UCSD-AML1 (cell line): ENCODE results near the gene ZNF710.

ENCODE experiments used
- DNase-seq: peaks from one replicate; lab custom pipeline; 2025; ENCODE audit not compliant: unreplicated experiment; lab: John Stamatoyannopoulos, UW

ZNF710 gene

DNA sequence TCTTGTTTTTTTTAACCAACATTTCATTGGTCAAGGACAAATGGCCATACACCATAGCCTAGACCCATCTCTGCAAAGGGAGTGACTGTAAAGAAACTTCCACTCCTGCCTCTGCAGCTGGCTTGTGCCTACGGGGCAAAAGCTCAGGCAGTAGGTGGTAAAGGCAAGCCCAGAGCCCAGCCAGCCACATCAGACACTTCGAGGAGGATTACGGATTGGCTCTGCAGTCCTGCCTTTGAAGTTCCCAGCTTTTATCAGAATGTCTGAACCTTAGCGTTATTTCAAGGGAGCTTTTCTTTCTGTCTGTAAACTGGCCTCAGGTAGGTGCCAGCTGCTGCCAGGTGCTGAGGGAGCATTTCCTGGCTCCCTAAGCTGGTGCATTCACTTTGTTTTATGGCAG lies 15.6 kb downstream of the ZNF710 start:
- DNase-seq, result no peak

DNA sequence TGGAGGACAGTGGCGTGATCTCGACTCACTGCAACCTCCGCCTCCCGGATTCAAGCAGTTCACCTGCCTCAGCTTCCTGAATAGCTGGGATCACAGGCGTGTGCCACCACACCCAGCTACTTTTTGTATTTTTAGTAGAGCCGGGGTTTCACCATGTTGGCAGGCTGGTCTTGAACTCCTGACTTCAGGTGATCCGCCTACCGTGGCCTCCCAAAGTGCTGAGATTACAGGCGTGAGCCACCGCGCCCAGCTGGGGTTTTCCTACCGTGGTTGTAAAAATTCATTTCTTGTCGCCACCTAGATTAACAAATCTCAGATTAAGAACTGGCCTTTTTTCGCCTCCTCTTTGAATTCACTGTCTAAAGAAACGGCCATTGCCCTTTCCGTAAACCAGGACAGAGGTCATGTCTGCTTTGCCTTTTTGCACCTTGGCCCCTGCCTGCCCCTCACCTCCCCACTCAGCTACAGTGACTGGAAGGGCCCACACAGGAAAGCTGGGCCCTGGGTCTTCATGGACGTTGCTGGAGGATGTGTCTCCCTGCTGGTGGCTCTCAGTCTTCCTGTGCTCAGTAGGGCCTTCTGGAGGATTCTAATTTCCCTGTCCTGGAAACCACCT lies 17.2 kb downstream of the ZNF710 start:
- DNase-seq, result no peak

DNA sequence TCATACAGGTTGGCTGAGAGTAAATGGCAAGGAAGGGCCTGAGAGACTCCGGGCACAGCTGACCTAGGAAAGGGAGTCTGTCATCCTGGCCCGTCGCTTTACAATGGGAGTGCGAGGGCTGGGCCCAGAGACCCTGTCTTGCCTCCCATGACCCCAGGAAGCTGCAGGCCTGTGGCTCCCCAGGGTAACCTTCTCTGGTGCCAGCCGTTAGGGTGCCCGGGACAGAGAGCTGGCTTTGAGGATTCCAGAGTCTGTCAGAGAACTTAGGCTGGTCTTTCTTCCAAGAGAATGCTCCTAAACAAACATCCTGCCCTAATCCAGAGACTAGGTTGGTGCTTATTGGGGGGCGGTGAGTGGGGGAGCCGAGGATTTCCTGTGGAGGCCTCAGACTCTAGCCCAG lies 18.5 kb downstream of the ZNF710 start:
- no peak for DNase-seq

DNA sequence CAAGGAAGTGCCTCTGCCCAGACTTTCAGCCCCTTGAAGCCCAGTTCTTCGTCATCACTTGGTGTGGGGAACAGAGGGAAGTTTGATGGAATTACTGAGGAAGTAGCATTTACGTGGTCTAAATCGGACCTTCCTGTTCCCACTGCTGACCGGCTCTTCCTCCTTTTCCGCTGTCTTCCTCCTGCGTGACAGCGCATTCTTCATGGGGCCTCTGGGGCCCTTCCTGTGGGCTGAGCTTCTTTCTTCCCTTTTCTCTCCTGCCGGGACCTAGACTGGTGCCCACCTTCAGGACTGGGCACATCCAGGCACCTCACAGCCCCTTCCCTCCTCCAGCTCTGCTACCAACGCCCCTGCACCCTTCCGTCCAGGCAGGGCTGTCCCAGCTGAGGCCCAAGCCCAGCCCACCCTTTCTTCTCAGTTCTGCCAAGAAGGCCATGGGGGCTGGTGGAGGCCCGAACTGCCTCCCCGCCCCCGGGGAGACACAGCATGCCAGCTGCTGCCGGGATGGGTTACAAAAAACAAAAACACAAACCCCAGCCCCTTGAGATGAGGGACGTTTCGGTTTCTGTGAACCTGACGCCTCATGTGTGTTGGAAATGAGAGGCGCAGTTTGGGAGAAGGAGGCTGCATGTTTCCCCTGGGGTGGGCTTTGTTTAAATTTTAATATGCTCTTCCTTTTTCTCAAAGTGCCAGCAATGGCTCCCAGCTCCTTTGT lies 19.1 kb downstream of the ZNF710 start:
- peak; percentile 63 for DNase-seq

DNA sequence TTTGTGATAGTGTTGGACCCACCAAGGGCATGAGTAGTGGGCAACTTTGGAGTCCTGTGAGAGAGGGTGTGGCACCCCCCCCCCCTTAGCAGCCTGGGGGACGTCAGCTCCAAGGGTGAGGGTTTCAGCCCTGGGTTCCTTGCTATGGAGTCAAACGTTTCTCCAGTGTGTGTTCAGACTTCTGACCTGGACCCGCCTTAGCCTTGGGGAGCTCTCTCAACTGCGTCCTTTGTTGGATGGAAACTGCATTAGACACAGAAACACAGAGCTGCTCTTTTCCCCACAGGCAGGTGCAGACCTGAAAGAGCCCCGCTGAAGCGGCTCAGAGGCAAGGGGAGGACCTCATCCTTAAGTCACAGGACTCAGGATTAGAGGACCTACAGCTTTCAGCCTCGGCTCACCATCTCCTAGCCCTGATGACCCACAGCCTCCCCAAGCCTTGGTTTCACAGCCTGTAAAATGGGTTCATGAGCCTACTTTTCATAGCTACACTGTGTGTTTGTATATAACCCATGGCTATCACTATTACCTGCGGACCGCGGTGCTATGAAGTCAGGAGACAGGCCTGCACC lies 19.9 kb downstream of the ZNF710 start:
- DNase-seq, result no peak

DNA sequence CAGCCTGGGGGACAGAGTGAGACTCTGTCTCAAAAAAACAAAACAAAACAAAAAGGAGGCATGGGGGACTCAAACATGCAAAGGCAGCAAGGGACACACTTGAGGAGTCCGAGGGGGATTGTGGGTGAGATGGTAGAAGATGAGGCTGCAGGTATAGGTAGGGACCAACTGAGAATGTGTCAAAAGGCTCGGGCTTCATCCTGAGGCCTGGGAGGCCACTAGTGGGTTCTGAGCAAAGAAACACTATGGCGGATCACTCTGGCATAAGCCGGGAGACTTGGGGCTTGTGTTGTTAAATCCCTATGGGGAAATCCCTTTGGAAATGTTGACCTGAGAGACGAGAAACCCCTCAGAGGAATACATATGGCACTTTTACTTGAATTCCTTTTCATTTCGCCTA lies 21.2 kb downstream of the ZNF710 start:
- no peak for DNase-seq

DNA sequence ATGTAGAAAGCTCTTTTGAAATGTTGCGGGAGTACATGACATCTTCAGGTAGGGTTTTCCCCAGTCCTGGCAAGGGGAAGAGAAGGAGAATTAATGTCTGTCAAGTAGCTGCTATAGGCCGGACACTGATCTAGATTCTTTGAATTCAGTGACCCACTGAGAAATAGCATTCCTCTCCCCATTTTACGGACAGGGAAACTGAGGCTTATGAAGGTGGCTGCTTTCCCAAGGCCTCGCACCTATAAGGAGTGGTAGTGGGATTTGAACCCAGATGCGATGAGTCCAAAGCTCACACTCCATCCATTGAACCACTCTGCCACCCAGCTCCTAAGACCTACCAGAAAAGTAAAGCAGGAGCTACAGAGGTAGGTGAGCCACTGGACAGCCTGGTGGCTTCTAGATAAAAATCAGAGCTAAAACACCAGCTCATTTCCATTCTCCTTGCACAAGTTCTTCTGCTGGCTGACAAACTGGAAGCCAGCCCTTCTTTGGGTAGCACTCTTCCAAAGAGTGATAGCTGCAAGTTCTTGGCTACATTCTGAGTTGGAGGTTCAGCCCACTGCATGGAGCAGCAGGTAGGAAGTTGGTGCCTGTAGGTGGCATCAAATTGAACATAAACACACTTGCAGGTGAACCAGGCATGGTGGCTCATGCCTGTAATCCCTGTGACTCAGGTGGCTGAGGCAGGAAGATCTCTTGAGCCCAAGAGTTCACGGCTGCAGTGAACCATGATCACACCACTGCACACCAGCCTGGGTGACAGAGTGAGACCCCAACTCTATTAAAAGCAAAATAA lies 22.0 kb downstream of the ZNF710 start:
- DNase-seq, result no peak

DNA sequence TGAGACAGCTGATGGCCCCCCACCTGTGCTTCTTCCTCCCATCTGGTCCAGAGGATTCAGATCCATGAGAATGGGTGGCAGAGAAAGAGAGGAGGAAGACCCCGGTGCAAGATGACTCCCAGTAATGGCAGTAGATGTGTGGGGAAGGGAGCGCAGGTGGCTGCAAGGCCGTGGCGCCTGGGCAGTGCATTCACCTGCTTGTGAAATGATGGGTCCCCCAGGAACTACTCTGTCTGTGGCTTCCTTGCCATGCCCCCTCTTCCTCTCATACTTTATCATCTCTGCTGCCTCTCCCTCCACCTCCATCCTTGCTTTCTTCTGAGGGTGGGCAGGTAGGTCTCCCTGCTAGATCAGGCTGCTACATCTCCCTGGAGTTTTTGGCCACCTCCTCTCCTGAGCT lies 23.3 kb downstream of the ZNF710 start:
- DNase-seq, result no peak

DNA sequence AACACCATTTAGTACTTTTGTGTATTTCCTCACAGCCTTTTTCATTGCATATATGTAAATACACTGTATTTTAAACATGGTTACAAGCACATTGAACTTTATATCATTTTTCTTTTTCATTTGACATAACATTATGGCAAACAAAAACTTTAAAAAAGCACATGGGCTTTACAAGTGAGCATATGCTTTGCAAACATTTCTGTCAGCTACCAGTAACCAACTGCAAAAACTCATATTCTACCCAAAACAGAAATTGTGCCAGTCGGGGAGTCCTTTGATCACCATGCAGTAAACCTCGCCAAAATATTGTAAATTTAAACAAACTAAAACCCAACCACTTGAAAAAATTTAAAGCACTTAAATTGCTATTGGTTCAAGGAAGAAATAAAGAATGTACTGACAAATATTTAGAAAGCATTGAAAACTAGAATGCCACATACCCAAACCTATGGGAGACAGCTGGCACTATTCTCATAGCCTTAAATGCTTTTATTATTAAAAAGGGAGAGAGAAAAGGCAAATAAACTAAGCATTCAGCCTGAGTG lies 24.4 kb downstream of the ZNF710 start:
- DNase-seq, result no peak

DNA sequence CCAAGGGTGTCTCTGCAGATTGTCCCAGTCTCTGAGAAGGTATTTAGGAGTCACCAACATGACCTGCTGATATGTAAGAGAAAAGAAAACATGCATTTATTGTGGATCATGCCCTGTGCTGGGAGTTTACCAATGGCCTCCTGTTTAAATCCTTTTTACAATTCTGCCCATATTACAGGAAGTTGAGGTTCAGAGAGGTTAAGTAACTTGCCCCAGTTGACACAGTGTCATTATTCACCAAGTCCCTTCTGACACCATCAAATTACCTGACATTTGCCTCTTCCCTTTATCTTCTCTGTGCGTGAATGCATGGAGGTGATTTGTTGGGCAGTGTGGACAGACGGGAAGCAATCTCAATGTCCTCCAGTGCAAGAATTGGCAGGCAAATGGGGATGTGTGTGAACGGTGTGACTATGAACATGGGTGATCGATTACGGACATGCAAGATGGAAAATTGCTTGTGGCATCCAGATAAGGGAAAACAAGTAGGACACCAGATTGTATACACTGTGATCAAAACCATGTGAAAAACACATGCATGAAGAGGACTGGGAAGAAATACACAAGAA lies 27.3 kb downstream of the ZNF710 start:
- DNase-seq, result no peak

DNA sequence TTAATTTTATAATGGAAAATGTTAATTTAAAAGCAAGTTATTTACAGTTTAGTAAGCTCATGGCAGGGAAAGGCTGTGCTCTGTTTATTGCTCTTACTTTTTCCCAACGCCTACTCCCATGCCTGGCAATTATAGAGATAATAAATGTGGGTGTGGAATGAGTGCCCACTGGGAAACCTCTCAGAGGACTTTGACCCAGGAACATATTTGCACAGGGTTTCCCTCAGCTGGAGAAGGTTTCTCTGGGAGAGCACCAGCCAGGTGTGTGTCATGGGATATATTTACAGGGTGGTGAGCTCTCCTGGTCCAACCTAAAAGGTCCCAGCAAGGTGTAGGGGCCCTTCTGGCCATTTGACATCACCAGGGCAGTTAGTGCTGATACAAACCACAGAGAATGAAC lies 27.9 kb downstream of the ZNF710 start:
- no peak for DNase-seq

DNA sequence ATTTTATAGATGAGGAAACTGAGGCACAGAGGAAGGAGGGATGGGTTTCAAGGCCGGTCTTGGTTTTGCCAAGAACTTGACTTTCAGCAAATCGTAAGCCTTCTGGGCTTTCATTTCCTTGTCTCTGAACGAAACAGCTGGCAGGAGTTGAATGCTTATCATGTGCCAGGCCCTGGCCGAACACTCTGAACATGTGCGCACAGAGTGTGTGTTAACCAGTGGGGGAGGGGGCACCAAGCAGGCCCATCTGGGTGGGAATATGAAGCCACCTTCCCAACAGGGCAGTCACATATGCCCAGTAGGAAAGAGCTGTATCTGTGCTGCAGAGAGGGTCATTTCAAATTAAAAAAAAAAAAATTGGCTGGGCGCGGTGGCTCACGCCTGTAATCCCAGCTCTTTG lies 29.3 kb downstream of the ZNF710 start:
- no peak for DNase-seq

DNA sequence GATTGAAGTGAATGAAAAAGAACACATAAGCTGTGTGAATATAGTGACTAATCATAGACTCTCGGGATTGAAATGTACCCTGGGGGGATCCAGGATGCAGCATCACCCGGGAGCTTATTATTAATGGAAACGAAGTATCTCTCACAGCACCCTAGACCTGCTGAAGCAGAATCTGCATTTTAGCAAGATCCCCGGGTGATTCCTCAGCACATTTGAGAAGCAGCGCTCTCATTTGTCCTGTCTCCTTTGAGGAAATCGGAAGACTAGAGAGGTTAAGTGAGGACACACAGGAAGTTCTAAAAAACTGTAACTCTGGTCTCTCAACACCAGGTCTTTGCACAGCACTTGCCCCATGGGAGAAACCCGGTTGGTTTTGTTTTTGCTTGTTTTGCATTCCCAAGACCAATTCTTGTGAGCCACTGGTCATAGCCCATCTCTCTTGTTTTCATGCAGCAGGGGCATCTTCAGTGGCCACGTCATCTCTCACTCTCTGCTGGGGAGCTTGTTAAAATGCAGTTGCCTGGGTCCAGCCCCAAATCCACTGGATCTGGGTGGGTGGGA lies 30.2 kb downstream of the ZNF710 start:
- no peak for DNase-seq

DNA sequence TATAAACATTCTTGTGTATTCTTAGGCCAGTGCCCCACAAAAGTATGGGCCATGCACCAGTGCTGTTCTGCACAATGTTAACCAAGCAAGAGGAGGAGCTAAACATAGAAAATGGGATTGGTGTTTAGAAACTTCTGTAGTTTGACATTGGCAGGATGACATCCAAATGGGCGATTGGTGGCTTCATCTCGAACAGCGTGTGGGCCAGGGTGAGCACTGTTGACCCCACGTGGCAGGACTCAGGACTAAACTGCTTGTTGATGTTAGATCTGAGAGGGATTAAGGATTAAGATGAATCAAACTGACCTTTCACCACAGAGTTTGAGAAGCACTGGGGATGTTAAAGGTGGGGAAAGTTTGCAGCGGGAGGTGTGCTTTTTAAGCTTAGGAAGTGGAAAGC lies 31.9 kb downstream of the ZNF710 start:
- DNase-seq, result no peak

DNA sequence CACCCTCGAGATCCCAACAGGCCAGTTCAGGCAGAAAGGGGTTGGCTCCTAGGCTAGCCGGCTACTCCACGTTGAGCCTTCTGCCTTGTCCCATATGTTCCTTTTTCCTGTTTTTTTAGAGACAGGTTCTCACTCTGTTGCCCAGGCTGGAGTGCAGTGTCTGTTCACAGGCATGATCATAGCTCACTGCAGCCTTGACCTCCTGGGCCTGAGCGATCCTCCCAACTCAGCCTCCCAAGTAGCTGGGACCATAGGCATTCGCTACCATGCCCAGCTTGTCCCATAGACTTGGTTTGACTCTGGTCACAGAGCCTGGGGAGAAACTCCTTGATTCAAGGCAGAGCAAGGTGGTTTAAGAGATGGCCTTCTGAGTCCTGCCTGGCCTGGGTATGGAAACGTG lies 32.3 kb downstream of the ZNF710 start:
- no peak for DNase-seq

DNA sequence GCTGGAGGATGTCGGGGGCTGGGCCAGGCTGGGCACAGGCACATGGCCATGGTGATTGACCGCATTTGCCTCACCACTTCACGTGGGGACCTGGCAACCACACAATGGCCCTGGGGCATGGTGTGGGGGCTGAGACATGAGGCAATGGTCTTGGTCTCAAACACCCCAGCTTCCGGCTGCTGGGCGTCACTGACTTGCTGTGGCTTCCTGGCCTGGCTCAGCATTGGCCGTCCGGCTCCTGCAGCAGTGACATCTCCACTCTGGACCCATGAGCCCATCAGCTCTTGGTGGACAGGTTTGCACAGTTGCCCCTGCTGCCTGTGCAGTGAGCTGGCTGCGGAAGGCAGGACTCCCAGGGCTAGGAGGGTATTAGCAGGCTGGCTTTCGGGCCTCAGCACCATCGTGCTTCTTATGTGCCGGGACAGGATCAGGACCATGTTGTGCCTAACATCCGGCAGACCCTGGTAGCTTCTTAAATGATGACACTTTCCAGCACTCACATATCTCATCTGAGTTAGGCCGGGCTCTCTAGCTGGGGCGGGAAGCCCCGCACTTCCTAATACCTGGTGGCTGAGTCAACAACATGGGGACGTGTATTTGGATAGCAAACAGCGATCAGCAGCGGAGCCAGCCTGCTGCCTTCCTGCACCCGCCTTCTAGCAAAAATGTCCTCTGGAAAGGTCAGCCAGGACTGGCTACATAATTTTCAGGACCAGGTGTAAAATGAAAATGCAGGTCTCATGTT lies 34.1 kb downstream of the ZNF710 start:
- DNase-seq, result peak; percentile 92

DNA sequence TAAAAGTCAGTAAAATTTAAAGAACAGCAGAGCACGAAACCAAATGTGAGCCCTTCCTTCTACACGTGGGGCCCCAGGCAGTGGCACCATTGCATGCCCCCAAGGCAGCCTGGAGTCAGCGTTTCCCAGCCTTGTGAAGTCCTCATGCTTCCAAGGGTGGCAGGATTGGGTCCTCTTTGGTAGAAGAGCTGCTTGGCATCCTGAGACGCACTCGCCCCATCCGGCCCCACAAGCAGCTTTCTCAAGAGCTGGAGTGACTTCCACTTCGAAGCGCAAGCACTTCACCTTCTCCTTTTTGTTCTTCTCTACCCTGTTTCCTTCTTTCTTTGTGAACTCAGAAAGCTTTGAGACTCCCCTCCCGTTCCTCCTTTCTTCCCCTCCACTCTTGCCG lies 34.7 kb downstream of the ZNF710 start:
- peak; percentile 57 for DNase-seq

DNA sequence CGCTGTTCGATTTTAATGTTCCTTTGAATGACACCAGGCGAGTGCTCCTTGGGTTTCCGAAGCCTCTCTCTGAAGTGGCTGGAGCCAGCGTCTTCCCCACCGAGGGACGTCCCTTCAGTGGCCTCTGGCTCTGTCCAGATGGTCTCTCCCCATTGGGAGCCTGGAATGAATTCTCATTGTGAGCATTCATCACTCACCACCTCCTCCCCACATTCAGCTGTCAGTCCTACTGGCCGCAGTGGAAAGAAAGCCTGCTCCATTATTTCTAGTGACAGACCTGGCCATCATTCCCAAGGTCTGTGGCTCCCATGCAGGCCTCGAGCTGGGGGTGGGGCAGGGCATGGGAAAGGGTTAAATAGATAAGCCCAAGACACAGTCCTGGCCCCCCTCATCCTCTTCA lies 35.2 kb downstream of the ZNF710 start:
- DNase-seq, result no peak

DNA sequence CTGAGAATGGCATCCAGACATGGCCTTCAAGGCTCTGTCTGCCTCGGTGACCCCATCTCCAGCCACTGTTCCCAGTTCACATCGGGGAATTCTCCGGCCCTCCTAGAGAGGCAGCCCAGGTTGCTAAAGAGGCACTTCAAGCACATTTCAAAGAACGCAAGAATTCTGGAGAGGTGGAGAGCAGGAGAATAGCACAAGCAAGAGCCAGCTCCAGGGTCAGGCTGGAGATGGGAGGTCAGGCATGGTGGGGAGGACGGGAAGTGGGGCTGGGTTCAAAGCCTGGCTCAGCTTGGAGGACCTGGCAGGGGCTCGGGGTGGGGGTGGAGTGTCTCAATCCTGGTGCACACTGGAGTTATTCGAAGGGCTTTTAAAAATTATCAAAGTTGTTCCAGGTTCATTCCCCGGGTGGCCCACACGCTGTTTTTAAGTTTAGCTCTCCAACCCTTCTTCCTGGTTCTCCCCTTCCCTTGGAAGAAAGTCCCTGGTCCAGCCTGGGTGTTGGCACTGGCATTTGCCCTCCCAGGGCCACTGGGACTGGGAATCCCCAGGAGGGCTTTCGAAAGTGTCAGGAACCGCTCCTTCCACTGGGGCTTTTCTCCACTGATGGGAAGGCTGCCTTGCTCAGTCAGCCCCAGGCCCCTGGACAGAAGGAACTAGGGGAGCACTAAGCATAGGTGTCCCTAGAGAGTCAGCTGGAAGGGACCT lies 35.8 kb downstream of the ZNF710 start:
- DNase-seq, result no peak

DNA sequence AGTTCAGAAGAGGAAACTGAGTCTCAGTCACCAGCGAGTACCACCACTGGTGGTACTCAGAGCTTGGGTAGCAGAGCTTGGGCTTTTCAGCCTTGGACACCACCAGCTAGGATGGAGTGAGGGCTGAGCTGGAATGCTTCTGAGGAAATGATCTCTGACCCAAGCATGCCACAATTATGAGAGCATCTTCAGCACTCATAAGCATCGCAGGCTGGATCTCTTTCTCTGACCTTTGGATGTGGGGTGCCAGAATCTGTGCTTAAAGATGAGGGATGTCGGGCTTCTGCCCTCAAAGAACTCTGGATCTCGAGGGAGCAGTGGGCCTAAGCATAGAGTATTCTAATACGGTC lies 36.4 kb downstream of the ZNF710 start:
- no peak for DNase-seq
